GM21528 (cell line): Measurements from ENCODE around the gene COMMD6.

ENCODE experiments used
- ATAC-seq: cut with Tn5 transposase; IDR thresholded peaks from one replicate; pipeline ENCODE4 v1.9.1; 2021; ENCODE audit warnings: mild to moderate bottlenecking, moderate library complexity; ENCODE audit not compliant: unreplicated experiment, low FRiP score

COMMD6 gene

DNA sequence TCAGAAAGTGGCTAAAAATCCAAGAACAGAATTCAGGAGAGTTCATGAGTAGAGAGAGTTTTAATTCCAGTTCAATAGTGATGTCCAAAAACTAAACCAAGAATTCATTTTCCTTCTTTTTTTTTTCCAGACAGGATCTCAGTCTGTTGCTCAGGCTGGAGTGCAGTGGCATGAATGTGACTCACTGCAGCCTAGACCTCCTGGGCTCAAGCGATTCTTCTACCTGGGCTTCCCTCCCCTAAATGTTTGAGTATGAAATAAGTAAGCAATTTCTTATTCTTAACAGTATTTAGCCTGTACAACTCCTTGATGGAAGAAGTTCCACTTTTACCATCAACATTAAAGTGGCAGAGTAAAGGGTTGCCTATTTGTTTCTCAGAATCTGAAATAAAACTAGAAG lies 3.8 kb downstream of the COMMD6 start:
- no peak for ATAC-seq

DNA sequence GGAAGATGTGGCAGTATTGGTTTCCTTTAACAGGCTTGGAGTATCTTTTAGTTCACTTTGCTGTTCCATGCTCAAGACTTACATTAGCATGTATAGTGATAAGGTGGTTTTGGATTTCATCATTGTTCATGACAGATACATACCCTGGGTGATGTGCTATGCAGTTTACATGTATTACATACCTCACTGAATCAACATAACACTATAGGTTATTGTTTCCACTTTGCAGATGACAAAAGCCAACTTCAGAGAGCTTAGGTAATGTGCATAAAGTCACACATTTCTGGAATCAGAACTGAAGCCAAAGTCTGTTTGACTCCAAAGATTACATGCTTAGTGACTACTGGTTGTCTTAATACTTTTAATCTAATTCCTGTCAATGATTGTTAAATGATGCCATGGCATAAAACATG lies 7.1 kb downstream of the COMMD6 start:
- ATAC-seq, result no peak

DNA sequence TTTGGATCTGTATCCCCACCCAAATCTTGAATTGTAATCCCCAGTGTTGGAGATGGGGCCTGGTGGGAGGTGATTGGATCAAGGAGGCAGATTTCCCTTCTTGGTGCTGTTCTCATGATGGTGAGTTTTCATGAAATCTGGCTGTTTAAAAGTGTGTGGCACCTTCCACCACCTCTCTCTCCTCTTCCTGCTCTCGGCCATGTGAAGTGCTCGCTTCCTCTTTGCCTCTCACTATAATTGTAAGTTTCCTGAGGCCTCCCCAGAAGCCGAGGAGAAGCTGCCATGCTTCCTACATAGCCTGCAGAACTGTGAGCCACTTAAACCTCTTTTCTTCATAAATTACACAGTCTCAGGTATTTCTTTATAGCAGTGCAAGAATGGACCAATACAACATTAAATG lies 15.7 kb downstream of the COMMD6 start:
- no peak for ATAC-seq

DNA sequence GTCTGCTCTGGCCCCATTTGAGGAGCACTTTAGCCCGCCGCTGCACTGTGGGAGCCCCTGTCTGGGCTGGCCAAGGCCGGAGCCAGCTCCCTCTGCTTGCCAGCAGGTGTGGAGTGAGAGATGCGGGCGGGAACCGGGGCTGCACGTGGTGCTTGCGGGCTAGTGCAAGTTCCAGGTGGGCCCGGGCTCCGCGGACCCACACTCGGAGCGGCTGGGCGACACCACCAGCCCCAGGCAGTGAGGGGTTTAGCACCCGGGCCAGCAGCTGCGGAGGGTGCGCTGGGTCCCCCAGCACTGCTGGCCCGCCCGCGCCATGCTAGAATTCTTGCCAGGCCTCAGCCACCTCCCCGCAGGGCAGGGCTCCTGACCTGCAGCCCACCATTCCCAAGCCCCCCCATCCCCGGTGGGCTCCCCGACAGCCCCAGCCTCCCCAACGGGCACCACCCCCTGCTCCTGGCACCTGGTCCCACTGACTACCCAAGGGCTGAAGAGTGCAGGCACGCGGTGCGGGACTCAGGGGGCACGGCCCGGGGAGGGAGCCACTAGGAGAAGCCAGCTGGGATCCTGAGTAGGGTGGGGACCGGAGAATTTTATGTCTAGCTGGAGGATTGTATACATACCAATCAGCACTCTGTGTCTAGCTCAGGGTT lies 19.1 kb downstream of the COMMD6 start:
- ATAC-seq, result no peak

DNA sequence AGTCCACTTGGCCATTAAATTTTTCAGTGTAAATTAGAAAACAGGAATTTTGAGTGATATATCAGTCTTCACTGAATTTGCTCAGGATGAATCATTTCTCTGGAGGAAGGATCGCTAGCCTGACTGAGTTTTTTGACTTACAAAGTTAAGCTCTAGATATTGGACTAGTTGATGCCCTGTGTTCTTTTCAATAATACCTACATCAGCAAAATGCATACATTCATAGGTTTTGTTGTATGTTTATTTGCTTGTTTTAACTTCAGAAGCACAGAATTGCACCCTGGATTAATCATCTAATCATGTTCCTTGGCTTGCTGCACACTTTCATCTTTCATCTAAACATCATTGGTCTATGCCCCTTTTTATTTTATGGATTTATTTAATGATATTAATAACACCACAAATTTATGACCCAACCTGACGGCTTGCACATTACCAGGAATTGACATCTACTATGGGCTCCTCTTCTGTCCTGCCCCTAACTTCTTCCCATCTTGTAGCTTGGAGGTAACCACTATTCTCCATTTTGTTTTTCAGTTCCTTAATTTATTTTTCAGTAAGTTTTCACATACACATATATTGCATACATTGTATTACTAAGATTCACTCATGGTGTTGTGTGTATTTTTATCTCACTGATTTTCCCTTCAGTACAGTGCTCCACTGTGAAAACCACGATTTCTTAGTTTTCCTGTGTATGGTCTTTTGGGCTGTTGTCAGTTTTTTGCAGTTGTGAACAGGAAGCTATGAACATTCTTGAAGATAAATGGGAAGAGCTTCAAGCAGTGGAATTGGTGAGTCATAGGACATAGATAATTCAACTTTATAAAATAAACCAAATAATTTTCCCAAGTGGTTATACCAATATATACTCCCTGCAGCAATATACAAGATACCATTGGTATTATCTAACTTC lies 23.3 kb downstream of the COMMD6 start:
- no peak for ATAC-seq

GRCh38 chr13:75513271-75513670 lies 24.4 kb downstream of the COMMD6 start:
- ATAC-seq, result no peak

GRCh38 chr13:75512253-75512652 lies 25.4 kb downstream of the COMMD6 start:
- ATAC-seq, result peak; percentile 92

GRCh38 chr13:75511051-75511625 lies 26.5 kb downstream of the COMMD6 start:
- ATAC-seq, result no peak

- no peak for ATAC-seq
Measured at GRCh38 chr13:75508002-75508548, 29.6 kb downstream of the COMMD6 start.

GRCh38 chr13:75507027-75508001 lies 30.3 kb downstream of the COMMD6 start:
- no peak for ATAC-seq

GRCh38 chr13:75506018-75506417 lies 31.6 kb downstream of the COMMD6 start:
- no peak for ATAC-seq

DNA sequence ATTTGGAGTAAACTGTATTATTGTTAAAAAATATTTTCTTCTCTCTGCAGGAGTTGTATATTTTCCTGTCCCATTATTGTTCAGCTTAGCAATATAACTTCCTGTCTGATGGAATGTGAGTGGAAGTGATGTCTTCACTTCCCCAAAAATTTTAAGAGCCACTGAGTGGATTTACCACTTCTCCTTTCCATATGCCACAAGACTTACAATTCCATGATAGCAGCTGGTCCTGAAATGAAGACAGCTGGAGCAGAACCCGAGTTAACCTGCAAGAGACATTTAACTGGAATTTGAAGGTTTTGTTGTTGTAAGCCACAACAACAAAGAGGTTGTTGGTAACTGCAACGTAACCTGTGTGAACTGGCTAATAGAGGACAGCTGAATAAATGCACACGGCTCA lies 32.3 kb downstream of the COMMD6 start:
- no peak for ATAC-seq

DNA sequence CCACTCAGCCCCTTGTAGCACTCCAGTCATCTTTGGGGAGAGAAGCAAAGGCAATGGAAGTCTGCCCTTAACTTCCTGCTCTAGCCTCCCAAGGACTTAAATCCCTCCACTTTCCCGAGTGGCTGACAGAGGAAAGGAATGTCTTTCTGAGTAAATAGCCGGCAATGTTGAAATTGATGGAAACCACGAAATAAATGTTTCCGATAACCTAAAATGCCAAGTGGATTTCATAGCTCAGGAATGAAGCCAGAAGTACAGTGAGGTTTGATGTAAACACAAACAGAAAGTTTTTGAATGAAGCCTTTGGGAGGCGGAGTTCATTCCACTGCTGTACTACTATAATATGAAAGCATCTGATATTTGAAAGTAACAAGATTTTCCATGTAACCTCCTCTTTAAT lies 41.7 kb downstream of the COMMD6 start:
- ATAC-seq, result no peak

GRCh38 chr13:75494491-75494890 lies 43.1 kb downstream of the COMMD6 start:
- no peak for ATAC-seq

- no peak for ATAC-seq
Measured at GRCh38 chr13:75493156-75493555, 44.5 kb downstream of the COMMD6 start.

DNA sequence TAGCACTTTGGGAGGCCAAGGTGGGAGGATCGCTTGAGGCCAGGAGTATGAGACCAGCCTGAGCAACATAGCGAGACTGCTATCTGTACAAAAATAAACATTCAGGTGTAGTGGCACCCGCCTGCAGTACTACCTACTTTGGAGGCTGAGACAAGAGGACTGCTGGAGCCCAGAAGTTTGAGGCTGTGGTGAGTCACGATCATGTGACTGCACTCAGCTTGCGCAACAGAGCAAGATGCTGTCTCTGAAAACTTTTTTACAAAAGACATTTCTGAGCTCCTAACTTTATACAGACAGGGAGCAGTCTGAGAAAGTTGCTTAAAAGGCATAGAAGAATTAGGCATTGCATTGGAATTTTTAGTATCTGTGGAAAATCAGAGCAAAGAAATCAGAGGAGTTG lies 45.3 kb downstream of the COMMD6 start:
- no peak for ATAC-seq

- no peak for ATAC-seq
Measured at GRCh38 chr13:75491376-75491775, 46.3 kb downstream of the COMMD6 start.

DNA sequence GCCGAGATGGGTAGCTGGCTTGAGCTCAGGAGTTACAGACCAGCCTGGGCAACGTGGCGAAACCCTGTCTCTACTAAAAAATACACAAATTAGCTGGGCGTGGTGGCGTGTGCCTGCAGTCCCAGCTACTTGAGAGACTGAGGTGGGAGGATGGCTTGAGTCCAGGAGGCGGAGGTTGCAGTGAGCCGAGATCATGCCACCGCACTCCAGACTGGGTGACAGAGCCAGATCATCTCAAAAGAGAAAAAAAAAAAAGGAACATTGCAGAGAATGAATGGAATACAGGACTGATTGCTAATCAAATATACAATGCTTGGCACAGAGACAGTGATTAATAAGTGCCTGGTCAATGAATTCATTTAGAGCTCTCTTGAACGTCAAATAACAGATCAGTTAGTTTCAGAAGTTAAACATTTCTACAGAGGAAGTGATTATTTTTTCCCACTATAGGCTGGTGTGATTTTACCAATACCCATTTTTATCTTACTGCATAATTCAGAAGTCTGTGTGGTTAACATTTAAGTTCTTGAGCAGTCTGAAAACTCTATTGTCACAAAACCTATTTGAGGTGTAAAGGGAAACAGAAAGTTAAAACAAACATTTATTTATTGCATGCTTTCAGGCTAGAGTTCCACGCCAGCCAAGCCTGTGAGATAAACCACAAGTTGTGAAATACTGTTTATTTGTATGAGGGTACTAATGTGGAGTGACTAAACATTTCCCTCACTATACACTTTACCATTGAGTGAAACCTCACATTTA lies 48.0 kb downstream of the COMMD6 start:
- peak; percentile 91 for ATAC-seq
